Measurements from ENCODE around the gene IL17A.

The IL17A gene

DNA sequence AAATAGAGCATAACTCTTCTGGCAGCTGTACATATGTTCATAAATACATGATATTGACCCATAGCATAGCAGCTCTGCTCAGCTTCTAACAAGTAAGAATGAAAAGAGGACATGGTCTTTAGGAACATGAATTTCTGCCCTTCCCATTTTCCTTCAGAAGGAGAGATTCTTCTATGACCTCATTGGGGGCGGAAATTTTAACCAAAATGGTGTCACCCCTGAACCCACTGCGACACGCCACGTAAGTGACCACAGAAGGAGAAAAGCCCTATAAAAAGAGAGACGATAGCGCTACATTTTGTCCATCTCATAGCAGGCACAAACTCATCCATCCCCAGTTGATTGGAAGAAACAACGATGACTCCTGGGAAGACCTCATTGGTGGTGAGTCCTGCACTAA, at the start of gene IL17A:
IL17A (plus strand) TSS at position 301 of the 400 bp plus-strand sequence; CDS start at position 358, 57 bp downstream.
- DNase-seq, result no peak

GRCh38 chr6:52136934-52137467, 49.2 kb upstream of the IL17A start:
- DNase-seq, result no peak

GRCh38 chr6:52138284-52138683, 47.9 kb upstream of the IL17A start:
- no peak for DNase-seq

GRCh38 chr6:52139985-52140680, 46.0 kb upstream of the IL17A start:
- DNase-seq, result no peak

DNA sequence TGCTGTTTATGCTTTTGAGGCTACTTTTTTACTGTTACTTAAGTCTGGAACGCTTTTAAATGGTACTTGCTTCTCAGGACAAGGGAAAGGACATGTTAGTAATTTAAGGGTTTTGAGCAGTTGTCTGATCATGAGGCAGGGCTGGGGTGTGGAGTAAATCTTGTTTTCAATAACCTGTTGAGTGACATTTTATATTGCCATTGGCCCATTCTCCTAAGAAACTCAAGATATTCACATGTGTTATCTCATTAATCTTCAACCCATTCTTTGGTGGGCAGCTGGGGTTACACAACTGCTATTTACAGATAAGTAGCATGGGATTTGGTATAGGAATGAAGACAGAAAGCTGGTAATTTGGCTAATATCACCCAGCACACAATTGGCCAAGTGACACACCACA, 44.6 kb upstream of the IL17A start:
- DNase-seq, result no peak

- no peak for DNase-seq
These were observed 43.6 kb upstream of the IL17A start for GRCh38 chr6:52142556-52142955.

DNA sequence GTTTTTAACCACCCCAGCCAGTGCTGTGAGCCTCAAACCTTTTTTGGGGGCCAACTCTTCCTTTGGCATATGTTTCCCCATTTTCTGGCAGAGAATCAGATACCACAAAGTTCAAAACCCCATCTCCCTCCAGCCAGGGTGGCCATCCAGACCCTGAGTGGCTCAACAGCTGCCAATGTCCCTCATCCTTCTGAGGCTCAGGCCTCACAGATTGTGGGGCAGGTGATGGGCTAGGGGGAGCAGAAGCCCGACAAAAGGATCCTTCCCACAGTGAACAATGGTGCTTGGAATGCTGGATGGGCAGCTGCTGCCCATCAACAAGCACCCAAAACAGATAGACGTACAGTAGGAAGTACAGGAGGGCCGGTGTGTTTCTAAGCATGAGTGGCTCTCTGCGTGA, 42.6 kb upstream of the IL17A start:
- no peak for DNase-seq

DNA sequence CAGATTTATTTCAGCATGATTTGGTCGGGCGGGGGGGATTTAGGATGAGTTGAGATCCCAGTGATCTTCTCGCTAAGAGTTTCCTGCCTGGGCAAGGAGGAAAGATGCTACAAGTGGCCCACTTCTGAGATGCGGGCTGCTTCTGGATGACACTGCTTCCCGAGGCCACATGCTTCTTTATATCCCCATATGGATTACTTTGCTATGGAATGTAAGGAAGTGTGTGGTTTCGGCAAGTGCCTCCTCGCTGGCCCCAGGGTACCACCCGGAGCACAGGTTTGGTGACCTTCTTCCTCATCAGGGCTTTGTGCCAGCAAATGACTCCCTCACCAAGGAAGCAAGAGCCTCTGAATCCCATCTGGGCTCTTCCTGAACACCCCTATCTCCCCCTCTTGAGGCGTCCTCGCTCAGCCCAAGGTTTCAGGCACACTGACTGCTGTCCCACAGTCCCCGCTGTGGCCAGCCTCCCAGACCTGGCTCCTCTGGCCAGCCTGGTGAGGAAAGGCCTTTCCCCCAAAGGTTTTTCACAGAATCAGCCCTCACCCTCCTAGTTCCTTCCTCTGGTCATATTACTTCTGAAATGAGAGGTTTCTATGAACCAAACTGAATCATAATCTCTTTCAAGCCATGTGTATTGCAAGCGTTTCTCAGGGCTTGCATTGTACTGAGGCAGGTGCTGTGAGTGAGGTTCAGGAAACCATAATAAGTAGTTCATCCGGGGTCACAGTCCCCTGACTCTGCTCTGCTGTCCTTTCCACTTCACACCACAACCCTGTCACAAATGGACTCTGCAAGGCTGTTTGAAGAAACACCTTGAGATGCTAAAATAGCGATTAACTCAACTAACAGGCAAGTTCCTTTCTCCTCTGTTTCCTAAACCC, 41.7 kb upstream of the IL17A start:
- no peak for DNase-seq

- DNase-seq, result no peak
These were observed 39.2 kb upstream of the IL17A start for GRCh38 chr6:52146851-52147445.

DNA sequence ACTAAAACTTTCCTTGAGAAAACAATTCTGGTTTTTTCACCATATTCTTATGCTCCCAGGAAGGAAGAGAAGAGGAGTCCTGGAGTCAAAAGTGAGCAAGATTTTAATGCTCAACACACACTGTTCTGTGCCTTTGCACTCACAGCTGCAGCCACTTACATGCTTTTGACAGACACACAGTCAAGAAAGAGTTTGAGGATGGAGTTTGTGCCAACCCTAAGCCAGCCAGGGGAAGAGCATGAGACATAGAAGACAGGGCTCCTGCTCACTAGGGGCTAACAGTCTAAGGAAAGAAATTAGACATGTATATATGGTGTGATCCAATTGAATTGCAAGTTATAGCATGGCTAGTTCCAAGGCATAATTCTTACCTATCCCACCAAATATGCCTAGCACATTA, 37.1 kb upstream of the IL17A start:
- no peak for DNase-seq

DNA sequence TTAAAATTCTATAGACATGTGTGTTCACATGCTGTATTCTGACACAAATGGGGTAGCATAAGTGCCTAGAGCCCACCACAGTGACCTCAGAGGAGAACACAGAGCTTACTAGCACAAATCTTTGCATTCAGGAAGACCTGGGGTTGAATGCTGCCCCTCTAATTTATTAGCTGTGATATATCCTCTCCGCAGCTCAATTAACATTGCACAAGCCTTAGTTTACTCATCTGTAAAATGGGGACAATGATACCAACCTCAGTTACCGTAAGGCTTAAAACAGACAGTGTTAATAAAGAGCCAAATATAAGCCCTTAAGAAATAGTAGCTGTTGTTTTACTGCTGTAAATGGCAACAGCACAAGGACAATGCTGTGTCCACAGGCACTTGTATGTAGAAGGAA, 36.2 kb upstream of the IL17A start:
- DNase-seq, result no peak

GRCh38 chr6:52152070-52152423, 34.1 kb upstream of the IL17A start:
- DNase-seq, result no peak

GRCh38 chr6:52152711-52153160, 33.4 kb upstream of the IL17A start:
- no peak for DNase-seq

- no peak for DNase-seq
These were observed 31.8 kb upstream of the IL17A start for GRCh38 chr6:52154381-52154780.

- DNase-seq, result no peak
These were observed 30.2 kb upstream of the IL17A start for GRCh38 chr6:52155791-52156576.

DNA sequence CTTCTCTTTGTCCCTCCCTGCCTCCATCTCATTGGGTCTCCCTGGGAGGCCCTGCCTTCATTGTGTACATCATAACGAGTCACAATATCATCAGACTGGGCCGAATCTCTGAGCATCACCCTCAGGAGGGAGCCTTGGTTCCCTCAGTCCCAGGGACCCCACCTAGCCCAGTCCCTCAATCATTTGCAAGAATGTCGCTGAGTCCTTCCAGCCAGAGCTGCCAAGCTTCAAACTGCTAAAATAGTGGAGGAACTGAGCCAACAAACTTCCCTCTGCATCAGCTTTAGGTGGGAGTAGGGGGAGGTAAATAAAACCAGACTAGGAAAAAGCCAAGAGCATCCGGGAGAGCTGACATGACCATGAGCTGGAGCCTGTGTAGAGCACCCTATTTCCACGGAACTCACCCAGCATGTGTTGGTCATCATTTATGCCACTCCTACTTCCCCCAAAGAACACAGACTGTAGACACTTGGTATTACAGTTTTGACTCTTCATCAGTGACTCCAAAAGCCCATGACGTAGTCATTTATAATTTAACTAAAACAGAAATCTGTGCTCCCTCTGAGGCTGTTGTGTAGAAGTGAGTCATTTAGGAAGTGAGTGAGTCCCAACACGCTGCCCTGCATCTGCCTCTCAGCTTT, 28.8 kb upstream of the IL17A start:
- no peak for DNase-seq

GRCh38 chr6:52160472-52161104, 25.6 kb upstream of the IL17A start:
- no peak for DNase-seq

- no peak for DNase-seq
These were observed 24.3 kb upstream of the IL17A start for GRCh38 chr6:52161689-52162438.

DNA sequence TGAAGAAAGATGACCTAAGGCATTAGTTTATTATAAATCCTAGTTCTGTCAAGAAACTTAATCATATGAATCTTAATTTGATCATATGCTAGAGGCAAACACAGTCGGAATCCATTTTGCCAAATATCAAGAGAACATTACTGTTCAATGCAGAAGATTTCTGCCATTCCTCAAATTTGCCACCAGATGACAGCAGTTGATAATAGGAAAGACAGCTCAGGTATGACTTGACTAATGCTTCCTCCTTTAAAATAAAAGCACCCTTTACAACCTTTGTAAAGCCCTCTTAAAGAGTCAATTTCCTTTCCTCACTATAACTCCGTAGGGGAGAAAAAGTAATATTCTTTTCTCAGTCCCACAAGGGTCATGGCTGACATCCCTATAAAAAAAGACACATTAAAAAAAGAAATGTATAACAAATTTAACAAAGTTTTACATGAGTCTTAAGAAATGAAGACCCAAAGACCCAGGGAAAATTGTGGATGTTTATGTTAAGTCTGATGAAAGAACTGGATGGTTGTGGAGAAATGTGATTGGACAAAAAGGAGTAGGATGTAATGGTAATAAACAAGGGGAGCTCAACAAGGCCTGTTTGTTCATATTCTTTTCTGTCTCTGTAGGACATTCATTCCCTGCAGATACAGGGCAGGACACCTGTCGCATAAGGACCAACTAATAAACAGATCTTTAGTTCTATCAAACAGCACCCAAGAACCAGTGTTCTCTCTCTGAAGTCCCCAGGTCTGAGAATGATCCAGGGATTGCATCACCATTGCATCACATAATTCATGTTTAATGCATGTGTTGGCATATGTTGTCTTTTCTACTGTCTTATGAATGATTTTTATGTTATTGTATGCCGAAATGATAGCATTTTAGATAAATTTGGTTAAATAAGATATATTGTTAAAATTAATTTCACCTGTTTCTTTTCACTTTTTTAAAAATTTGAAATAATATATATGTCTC, 23.0 kb upstream of the IL17A start:
- DNase-seq, result peak; percentile 63

Data from kidney glomerular epithelial cell (primary cell).